ENCODE data around the gene RPS25.
"Not testable (repeated sequence)": the region's sequence is repeated elsewhere in the genome, so short reads cannot be mapped to it uniquely, and the experiment has no call there.

Gene RPS25

GRCh38 chr11:119018074-119018938 is at the start of gene RPS25, which contains the start of gene TRAPPC4:
Gene RPS25, minus strand, starts transcription at chr11:119018343. Its CDS starts 59 bp downstream, at chr11:119018284.
Gene TRAPPC4, plus strand, starts transcription at chr11:119018766. Its CDS starts 30 bp downstream, at chr11:119018796.
- DNase-seq (ENCODE audit: low read depth): peak; percentile 93

- DNase-seq (ENCODE audit: low read depth): peak; percentile 97
Observed at GRCh38 chr11:119067371-119068222, 49.5 kb upstream of the RPS25 start, which contains the start of gene VPS11. Gene VPS11, plus strand, starts transcription at chr11:119067818. Its CDS starts 6 bp downstream, at chr11:119067824.

- peak; percentile 6 for DNase-seq (ENCODE audit: low read depth)
Observed at GRCh38 chr11:119065369-119065768, 47.2 kb upstream of the RPS25 start.

- DNase-seq (ENCODE audit: low read depth): no peak
Observed at GRCh38 chr11:119062779-119063178, 44.6 kb upstream of the RPS25 start.

- DNase-seq (ENCODE audit: low read depth): no peak
Observed at GRCh38 chr11:119061256-119061655, 43.1 kb upstream of the RPS25 start.

GRCh38 chr11:119059128-119059527 is 41.0 kb upstream of the RPS25 start:
- not testable (repeated sequence) for DNase-seq (ENCODE audit: low read depth)

GRCh38 chr11:119057000-119057769 is 39.0 kb upstream of the RPS25 start, which contains the start of gene HYOU1:
Gene HYOU1, minus strand, starts transcription at chr11:119057205. Its CDS starts 1,045 bp downstream, at chr11:119056160.
- DNase-seq (ENCODE audit: low read depth): peak; percentile 98

GRCh38 chr11:119056421-119056999 is 38.4 kb upstream of the RPS25 start:
- peak; percentile 27 for DNase-seq (ENCODE audit: low read depth)

- DNase-seq (ENCODE audit: low read depth): no peak
Observed at GRCh38 chr11:119055901-119056300, 37.8 kb upstream of the RPS25 start.

GRCh38 chr11:119054418-119054817 is 36.3 kb upstream of the RPS25 start:
- DNase-seq (ENCODE audit: low read depth): no peak

GRCh38 chr11:119052163-119052814 is 34.1 kb upstream of the RPS25 start:
- DNase-seq (ENCODE audit: low read depth): no peak

- no peak for DNase-seq (ENCODE audit: low read depth)
Observed at GRCh38 chr11:119051440-119052162, 33.5 kb upstream of the RPS25 start.

- no peak for DNase-seq (ENCODE audit: low read depth)
Observed at GRCh38 chr11:119049081-119049480, 30.9 kb upstream of the RPS25 start.

- no peak for DNase-seq (ENCODE audit: low read depth)
Observed at GRCh38 chr11:119048644-119049043, 30.5 kb upstream of the RPS25 start.

GRCh38 chr11:119047205-119047604 is 29.1 kb upstream of the RPS25 start:
- DNase-seq (ENCODE audit: low read depth): no peak

- DNase-seq (ENCODE audit: low read depth): no peak
Observed at GRCh38 chr11:119046489-119046888, 28.3 kb upstream of the RPS25 start.

GRCh38 chr11:119044708-119045107 is 26.6 kb upstream of the RPS25 start:
- DNase-seq (ENCODE audit: low read depth): no peak

- DNase-seq (ENCODE audit: low read depth): no peak
Observed at GRCh38 chr11:119042927-119043326, 24.8 kb upstream of the RPS25 start.

GRCh38 chr11:119041821-119042514 is 23.8 kb upstream of the RPS25 start:
- DNase-seq (ENCODE audit: low read depth): no peak

Measured in activated gamma-delta T cell treated with anti-CD3 and anti-CD28 coated beads, Interleukin-2, amount 50 U/mL, for 16 hours (primary cell).